ENCODE results near the gene GSTM4. TPM values are rescaled to one million over a fixed set of nuclear protein-coding genes. Genes with fewer than 3 reads are reported as not detected.
"Not testable (repeated sequence)": the region's sequence is repeated elsewhere in the genome, so short reads cannot be mapped to it uniquely, and the experiment has no call there.

GSTM4 gene
- total RNA-seq, 2 donors from 2014 or later = 8.4 to 25.1 TPM

GRCh38 chr1:109704173-109704572 lies 48.3 kb downstream of the GSTM4 start:
- H3K4me3 Mint-ChIP-seq = no peak overlapping the region
- DNase-seq (ENCODE audit: low spot score) (no peak), ATAC-seq (no peak)
- H3K27me3 Mint-ChIP-seq = peaks cover 0 to 13% of the 10 kb centered on the region in 2 donors
- peaks cover 9% of the 10 kb centered on the region for H3K9me3 Mint-ChIP-seq
- no peak overlapping the region for H3K27ac Mint-ChIP-seq
- peaks cover 22% of the 10 kb centered on the region for H3K36me3 Mint-ChIP-seq
- H3K4me1 Mint-ChIP-seq (ENCODE audit: low read depth in 2 of 2) = no peaks in the 10 kb centered on the region

- no peaks in the 10 kb centered on the region for H3K4me1 Mint-ChIP-seq (ENCODE audit: low read depth in 2 of 2)
- H3K27ac Mint-ChIP-seq = no peak overlapping the region
- ATAC-seq = no peak
- peaks cover 28% of the 10 kb centered on the region for H3K36me3 Mint-ChIP-seq
- DNase-seq (ENCODE audit: low spot score) = no peak
- peaks cover 13% of the 10 kb centered on the region for H3K9me3 Mint-ChIP-seq
- H3K4me3 Mint-ChIP-seq = no peak overlapping the region
- H3K27me3 Mint-ChIP-seq = peaks cover 0 to 15% of the 10 kb centered on the region in 2 donors
Observed at GRCh38 chr1:109705411-109705810, 49.5 kb downstream of the GSTM4 start.

DNA sequence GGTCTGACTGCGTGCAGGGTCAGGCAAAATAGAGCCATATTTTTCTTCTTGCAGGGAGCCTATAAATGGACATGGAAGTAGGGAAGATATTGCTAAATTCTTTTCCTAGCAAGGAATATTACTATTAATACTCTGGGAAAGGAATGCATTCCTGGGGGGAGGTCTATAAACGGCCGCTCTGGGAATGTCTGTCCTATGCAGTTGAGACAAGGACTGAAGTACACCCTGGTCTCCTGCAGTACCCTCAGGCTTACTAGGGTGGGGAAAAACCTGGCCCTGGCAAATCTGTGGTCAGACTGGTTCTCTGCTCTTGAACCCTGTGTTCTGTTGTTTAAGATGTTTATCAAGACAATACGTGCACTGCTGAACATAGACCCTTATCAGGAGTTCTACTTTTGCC lies 53.0 kb downstream of the GSTM4 start:
- H3K27ac Mint-ChIP-seq; H3K4me1 Mint-ChIP-seq (ENCODE audit: low read depth in 2 of 2); ATAC-seq; DNase-seq (ENCODE audit: low spot score); H3K9me3 Mint-ChIP-seq; H3K4me3 Mint-ChIP-seq: not testable (repeated sequence)
- peaks cover 20% of the 10 kb centered on the region for H3K36me3 Mint-ChIP-seq
- H3K27me3 Mint-ChIP-seq = peaks cover under 1 to 17% of the 10 kb centered on the region in 2 donors

GRCh38 chr1:109709822-109710221 lies 53.9 kb downstream of the GSTM4 start:
- not testable (repeated sequence) for H3K4me1 Mint-ChIP-seq (ENCODE audit: low read depth in 2 of 2); H3K4me3 Mint-ChIP-seq; H3K27ac Mint-ChIP-seq; H3K9me3 Mint-ChIP-seq; DNase-seq (ENCODE audit: low spot score); ATAC-seq
- peaks cover 11% of the 10 kb centered on the region for H3K36me3 Mint-ChIP-seq
- H3K27me3 Mint-ChIP-seq = peaks cover 8 to 14% of the 10 kb centered on the region in 2 donors

Other genes starting within 250 kb of the GSTM4 start
- gene PSMA5, start 229.7 kb upstream of the GSTM4 start, total RNA-seq = 100 to 1,000 TPM; 194 to 201 TPM
- not detected for gene SYPL2, start 189.6 kb upstream of the GSTM4 start, total RNA-seq
- gene ATXN7L2, start 172.2 kb upstream of the GSTM4 start, total RNA-seq = 10 to 100 TPM in 1 of 2 donors, 1 to 10 TPM in 1; 8.4 to 19.9 TPM
- 10 to 100 TPM; 13.1 to 18.7 TPM for gene CYB561D1, start 162.0 kb upstream of the GSTM4 start, total RNA-seq
- gene AMIGO1, start 146.4 kb upstream of the GSTM4 start, total RNA-seq = 1 to 10 TPM in 1 of 2 donors, under 1 TPM in 1; 0.90 to 1.0 TPM
- not detected for gene GPR61, start 116.2 kb upstream of the GSTM4 start, total RNA-seq
- gene GNAI3, start 107.5 kb upstream of the GSTM4 start, total RNA-seq = 1 to 10 TPM; 8.9 to 10.0 TPM
- gene GNAT2, start 36.5 kb upstream of the GSTM4 start, total RNA-seq = under 1 TPM in 1 of 2 donors, not detected in 1; 0.64 TPM
- gene AMPD2, start 36.3 kb upstream of the GSTM4 start, total RNA-seq = 100 to 1,000 TPM in 1 of 2 donors, 10 to 100 TPM in 1; 79.0 to 144 TPM
- 10 to 100 TPM in 1 of 2 donors, 1 to 10 TPM in 1; 3.6 to 10.8 TPM for gene GSTM2, start 12.0 kb downstream of the GSTM4 start, total RNA-seq
- gene GSTM1, start 31.7 kb downstream of the GSTM4 start, total RNA-seq = 10 to 100 TPM in 1 of 2 donors, not detected in 1; 43.1 TPM
- not detected for gene GSTM5, start 56.2 kb downstream of the GSTM4 start, total RNA-seq
- 1 to 10 TPM; 2.3 to 4.0 TPM for gene GSTM3, start 84.9 kb downstream of the GSTM4 start, total RNA-seq
- gene EPS8L3, start 107.8 kb downstream of the GSTM4 start, total RNA-seq = not detected

Data from natural killer cell treated with Interleukin-12 subunit alpha and Interleukin-12 subunit beta and Interleukin-15 and Interleukin-18, amount 100 ng/mL, for 72 hours (primary cell).